Measurements from ENCODE around the gene ZBTB7A. TPM values are rescaled to one million over a fixed set of nuclear protein-coding genes. Genes with fewer than 3 reads are reported as not detected.

ZBTB7A gene
- total RNA-seq, 1 donor from 2014 or later: 19.1 TPM

DNA sequence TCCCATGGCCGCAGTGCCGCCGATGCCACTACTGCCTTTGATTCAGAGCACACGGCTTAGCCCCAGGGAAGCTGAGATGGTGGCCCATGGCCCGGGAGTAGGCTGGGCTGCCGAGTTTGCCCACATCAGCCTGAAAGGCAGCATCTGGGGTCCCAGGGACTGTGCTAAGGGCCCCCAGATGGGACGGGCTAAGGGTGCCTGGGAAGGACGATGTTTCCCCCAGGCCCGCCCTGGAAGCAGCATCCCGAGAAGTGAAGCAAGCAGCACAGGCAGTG is 34.7 kb upstream of the ZBTB7A start:
- no peak for DNase-seq (ENCODE audit: low spot score, unreplicated experiment)
- peaks cover 8% of the 10 kb centered on the region for H3K36me3 Mint-ChIP-seq (ENCODE audit: insufficient read depth)
- no peak overlapping the region for H3K27ac Mint-ChIP-seq
- no peaks in the 10 kb centered on the region for H3K4me1 Mint-ChIP-seq (ENCODE audit: low read depth)
- H3K9me3 Mint-ChIP-seq (ENCODE audit: low read depth): no peaks in the 10 kb centered on the region
- no peaks in the 10 kb centered on the region for H3K27me3 Mint-ChIP-seq
- H3K4me3 Mint-ChIP-seq (ENCODE audit: low read depth): no peak overlapping the region
- TF ChIP-seq, protein P1, sequence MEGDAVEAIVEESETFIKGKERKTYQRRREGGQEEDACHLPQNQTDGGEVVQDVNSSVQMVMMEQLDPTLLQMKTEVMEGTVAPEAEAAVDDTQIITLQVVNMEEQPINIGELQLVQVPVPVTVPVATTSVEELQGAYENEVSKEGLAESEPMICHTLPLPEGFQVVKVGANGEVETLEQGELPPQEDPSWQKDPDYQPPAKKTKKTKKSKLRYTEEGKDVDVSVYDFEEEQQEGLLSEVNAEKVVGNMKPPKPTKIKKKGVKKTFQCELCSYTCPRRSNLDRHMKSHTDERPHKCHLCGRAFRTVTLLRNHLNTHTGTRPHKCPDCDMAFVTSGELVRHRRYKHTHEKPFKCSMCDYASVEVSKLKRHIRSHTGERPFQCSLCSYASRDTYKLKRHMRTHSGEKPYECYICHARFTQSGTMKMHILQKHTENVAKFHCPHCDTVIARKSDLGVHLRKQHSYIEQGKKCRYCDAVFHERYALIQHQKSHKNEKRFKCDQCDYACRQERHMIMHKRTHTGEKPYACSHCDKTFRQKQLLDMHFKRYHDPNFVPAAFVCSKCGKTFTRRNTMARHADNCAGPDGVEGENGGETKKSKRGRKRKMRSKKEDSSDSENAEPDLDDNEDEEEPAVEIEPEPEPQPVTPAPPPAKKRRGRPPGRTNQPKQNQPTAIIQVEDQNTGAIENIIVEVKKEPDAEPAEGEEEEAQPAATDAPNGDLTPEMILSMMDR (IDR thresholded peaks at IDR 0.05; ENCODE audit: unreplicated experiment): no peak

DNA sequence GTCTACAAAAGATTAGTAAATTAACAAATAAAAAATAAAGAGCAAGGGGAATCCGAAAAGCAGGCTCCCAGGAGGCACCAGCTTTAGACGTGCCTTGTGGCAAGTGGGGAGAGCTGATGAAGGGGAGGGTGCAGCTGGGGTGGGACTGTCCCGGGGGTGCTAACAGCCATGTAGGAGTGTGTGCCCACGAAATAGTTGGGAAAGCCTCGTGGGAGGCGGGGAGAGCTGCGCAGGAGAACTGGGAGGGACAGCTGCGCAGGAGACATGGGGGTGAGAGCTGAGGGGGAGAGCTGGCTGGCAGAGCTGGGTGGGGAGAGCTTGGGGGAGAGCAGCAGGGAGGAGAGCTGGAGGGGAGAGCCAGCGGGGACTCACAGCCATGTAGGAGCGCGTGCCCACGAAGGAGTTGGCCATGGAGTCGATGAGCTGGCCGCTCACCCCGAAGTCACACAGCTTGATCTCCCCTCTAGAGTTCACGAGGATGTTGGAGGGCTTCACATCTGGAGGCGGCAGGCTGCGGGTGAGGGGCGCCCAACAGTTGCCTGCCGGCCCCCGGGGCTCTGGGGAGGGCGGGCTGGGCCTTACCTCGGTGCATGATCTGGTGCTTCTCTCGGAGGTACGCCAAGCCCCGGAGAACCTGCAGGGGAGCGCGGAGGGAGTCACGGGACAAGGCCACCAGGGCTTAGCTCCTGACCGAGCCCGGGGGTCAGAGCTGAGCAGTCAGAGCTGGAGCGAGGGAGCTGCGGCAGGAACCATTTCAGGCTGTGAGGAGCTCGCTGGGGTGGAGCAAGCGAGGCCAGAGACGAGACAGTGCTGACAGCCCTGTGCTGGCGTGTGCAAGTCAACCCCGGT is 34.2 kb upstream of the ZBTB7A start:
- Mint-ChIP-seq H3K4me3 (ENCODE audit: low read depth) (no peak overlapping the region), H3K27ac (no peak overlapping the region), H3K27me3 (no peaks in the 10 kb centered on the region), H3K9me3 (ENCODE audit: low read depth) (no peaks in the 10 kb centered on the region), H3K4me1 (ENCODE audit: low read depth) (no peaks in the 10 kb centered on the region), H3K36me3 (ENCODE audit: insufficient read depth) (peaks cover 8% of the 10 kb centered on the region)
- DNase-seq (ENCODE audit: low spot score, unreplicated experiment): no peak
- TF ChIP-seq, protein P1 (IDR thresholded peaks at IDR 0.05; ENCODE audit: unreplicated experiment): no peak

DNA sequence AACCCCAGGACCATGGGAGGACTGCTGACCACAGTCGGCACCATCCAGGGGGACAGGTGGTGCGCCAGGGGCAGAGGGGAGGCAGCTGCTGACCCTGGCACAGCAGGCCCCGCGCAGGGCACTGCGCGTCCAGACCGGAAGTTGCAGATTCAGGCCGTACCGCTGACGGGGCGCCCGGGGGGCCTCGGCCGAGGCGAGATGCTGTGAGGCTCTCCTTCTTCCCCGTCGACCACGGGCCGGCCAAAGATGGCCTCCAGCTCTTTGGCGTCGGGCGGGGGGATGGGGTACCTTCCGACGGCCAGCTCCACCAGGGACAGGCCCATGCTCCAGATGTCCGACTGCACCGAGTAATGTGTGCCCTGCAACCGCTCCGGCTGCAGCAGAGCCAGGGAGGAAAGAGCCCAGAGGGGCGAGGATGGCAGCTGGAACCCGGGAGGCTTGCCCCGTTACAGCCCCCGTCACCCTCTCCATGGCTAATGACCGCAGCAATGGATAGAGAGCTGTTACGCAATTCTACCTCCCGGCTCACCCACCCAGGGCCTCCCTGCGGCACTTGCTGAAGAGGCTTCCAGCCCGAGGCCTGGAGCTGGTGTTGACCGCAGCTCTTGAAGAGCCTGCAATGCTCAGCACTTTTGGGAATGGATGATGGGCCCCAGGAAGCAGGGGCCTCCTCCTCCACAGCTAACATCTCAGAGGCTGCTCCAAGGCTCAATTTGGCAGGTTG is 32.5 kb upstream of the ZBTB7A start:
- TF ChIP-seq, protein P1 (IDR thresholded peaks at IDR 0.05; ENCODE audit: unreplicated experiment): no peak
- no peaks in the 10 kb centered on the region for H3K9me3 Mint-ChIP-seq (ENCODE audit: low read depth)
- no peak overlapping the region for H3K27ac Mint-ChIP-seq
- DNase-seq (ENCODE audit: low spot score, unreplicated experiment): no peak
- no peaks in the 10 kb centered on the region for H3K27me3 Mint-ChIP-seq
- H3K4me3 Mint-ChIP-seq (ENCODE audit: low read depth): no peak overlapping the region
- H3K4me1 Mint-ChIP-seq (ENCODE audit: low read depth): no peaks in the 10 kb centered on the region
- H3K36me3 Mint-ChIP-seq (ENCODE audit: insufficient read depth): peaks cover 6% of the 10 kb centered on the region

DNA sequence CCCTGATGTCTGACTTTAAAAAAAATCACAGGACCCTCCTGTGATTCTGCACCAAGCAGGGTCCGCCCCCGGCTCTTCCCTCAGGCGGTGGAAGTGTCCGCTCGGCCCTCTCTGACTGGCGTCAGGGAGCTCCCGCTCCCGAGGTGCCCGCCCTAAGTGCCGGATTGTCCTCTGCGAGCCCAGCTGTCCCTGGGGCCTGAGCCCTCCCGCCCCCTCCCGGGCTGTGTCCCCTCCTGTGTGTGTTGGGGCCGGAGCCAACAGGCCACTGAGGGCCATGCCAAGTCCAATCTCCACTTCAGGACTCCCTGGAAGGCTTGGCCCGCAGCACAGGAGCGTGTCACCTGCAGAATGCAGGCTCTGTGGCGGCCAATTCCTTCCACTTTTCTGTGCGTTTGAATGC is 31.8 kb upstream of the ZBTB7A start:
- H3K27ac Mint-ChIP-seq: no peak overlapping the region
- TF ChIP-seq, protein P1 (IDR thresholded peaks at IDR 0.05; ENCODE audit: unreplicated experiment): no peak
- H3K36me3 Mint-ChIP-seq (ENCODE audit: insufficient read depth): peaks cover 8% of the 10 kb centered on the region
- no peaks in the 10 kb centered on the region for H3K4me1 Mint-ChIP-seq (ENCODE audit: low read depth)
- H3K9me3 Mint-ChIP-seq (ENCODE audit: low read depth): no peaks in the 10 kb centered on the region
- no peaks in the 10 kb centered on the region for H3K27me3 Mint-ChIP-seq
- DNase-seq (ENCODE audit: low spot score, unreplicated experiment): no peak
- no peak overlapping the region for H3K4me3 Mint-ChIP-seq (ENCODE audit: low read depth)

DNA sequence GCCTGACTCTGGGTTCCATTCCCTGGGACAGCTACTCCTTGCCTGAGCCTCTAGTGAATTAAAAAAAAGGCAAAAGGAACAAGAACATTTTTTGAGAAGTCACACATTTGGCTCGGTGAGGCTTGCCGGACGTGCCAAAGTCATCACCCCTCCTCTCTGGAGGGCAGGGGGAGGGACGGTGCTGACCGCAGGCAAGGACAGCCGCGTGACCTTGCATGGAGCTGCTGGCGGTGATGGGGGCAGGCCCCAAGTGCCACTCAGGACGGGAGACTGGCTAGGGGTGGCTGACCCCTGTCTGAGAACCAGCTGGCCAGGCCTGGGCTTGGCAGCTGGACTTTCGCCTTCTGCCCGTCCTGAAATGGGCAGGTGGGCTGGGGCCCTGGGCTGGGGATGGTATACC is 30.8 kb upstream of the ZBTB7A start:
- no peak for DNase-seq (ENCODE audit: low spot score, unreplicated experiment)
- no peak overlapping the region for H3K27ac Mint-ChIP-seq
- no peaks in the 10 kb centered on the region for H3K9me3 Mint-ChIP-seq (ENCODE audit: low read depth)
- TF ChIP-seq, protein P1 (IDR thresholded peaks at IDR 0.05; ENCODE audit: unreplicated experiment): no peak
- peaks cover 9% of the 10 kb centered on the region for H3K36me3 Mint-ChIP-seq (ENCODE audit: insufficient read depth)
- no peak overlapping the region for H3K4me3 Mint-ChIP-seq (ENCODE audit: low read depth)
- no peaks in the 10 kb centered on the region for H3K4me1 Mint-ChIP-seq (ENCODE audit: low read depth)
- H3K27me3 Mint-ChIP-seq: no peaks in the 10 kb centered on the region

Data from progenitor cell of endocrine pancreas (in vitro differentiated cells).